Inferior parietal cortex (tissue), 1 donor: ENCODE data around the gene PYGB.

ENCODE experiments used
- DNase-seq: peaks from one replicate; pipeline ENCODE4 v3.0.0-alpha.2; 2016; ENCODE audit errors: extremely low spot score

The PYGB gene

DNA sequence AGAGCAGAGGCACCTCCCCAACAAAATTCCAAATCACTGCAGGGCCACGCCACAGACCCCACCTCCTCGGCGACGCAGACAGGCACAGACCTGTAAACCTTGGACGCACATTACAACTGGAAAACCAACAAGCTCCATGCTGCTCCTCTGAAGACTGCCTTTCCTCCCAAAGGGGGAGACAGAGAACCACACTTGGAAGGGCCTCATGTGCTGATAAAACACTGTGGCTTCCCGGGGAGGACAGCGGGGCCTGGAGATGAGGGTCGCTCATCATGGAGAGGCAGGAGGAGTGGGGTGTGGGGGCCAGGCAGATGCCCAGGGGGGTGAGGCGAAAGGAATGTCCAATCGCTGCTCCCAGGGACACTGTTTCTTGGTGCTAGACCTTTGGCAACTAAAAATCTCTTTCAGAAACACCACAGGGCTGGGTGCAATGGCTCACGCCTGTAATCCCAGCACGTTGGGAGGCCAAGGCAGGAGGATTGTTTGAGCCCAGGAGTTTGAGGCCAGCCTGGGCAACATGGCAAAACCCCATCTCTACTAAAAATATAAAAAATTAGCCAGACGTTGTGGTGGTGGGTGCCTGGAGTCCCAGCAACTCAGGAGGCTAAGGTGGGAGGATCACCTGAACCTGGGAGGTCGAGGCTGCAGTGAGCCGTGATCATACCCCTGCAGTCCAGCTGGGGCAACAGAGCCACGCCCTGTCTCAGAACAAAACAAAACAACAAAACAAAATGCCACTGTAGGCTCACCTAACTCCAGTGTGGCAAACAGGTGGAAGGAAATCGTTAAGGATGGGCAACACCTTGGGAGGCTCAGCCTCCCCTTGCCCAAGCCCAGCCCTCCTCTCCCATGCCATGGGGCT is 88.9 kb downstream of the PYGB start:
- no peak for DNase-seq

GRCh38 chr20:25338112-25339023 is 90.5 kb downstream of the PYGB start:
- DNase-seq: no peak

- no peak for DNase-seq
These were observed 91.7 kb downstream of the PYGB start for GRCh38 chr20:25339608-25340007.

GRCh38 chr20:25340380-25340779 is 92.5 kb downstream of the PYGB start:
- no peak for DNase-seq

GRCh38 chr20:25341716-25342680 is 94.1 kb downstream of the PYGB start:
- no peak for DNase-seq

DNA sequence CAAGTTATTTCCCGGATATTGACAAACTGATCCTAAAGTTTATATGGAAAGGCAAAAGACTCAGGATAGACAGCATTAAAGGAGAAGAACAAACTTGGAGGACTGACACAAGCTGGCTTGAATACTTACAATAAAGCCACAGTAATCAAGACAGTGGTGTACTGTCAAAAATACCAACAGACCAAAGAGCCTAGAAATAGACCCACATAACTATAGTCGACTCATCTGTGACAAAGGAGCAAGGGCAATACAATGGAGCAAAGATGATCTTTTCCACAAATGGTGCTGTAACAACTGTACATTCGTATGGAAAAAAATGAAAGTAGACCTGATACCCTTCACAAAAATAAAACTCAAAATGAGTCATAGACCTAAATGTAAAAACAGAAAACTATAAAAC is 96.7 kb downstream of the PYGB start:
- DNase-seq: no peak

DNA sequence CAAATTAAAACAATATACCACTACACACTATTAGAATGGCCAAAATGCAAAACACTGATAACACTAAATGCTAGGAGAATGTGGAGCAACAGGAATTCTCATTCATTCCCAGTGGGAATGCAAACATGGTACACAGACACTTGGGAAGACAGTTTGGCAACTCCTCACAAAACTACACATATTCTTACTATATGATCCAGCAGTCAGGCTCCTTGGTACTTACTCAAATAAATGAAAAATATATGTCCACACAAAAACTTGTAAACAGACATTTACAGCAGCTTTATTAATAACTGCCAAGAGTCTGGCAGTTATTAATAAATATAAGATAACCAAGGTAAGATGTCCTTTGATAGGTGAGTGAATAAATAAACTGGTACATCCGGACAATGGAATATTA is 97.8 kb downstream of the PYGB start:
- no peak for DNase-seq

DNA sequence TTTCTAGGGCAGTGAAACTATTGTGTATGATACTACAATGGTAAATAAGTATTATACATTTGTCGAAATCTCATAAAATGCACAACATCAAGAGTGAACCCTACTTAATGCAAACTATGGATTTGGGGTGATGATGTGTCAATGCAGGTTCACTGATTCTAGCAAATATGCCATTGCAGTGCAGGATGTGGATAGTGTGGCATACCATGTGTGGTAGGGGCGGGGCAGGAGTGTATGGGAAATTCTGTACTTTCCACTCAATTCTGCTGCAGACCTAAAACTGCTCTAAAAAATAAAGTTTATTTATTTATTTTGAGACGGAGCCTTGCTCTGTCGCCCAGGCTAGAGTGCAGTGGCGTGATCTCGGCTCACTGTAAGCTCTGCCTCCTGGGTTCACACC is 98.5 kb downstream of the PYGB start:
- DNase-seq: no peak
